DND-41 (cell line): Measurements from ENCODE around the gene CCNJL.

Experiments used
- ATAC-seq: fragments of 200-7000 bp; cut with Tn5 transposase; 3 replicates; pipeline ENCODE4 v1.9.1; 2021; ENCODE audit warnings: low read depth; ENCODE audit not compliant: insufficient read depth
- DNase-seq: peaks from one replicate; pipeline ENCODE4 v3.0.0-alpha.2; 2020
- H2AFZ ChIP-seq: 2 replicates; pipeline ENCODE4 v1.6.0; 2012; ENCODE audit warnings: low read depth, low read length
- H3K27ac ChIP-seq: 2 replicates; pipeline ENCODE4 v1.5.1; 2012; ENCODE audit warnings: low read length, inconsistent platforms
- H3K27me3 ChIP-seq: fragments of 200-600 bp; sonication (generic); 2 replicates; pipeline ENCODE4 v1.6.0; 2012; ENCODE audit warnings: low read length, mild to moderate bottlenecking, inconsistent platforms; ENCODE audit not compliant: insufficient read depth, poor library complexity
- H3K36me3 ChIP-seq: 2 replicates; pipeline ENCODE4 v1.5.1; 2012; ENCODE audit warnings: low read length, inconsistent platforms; ENCODE audit not compliant: insufficient read depth
- H3K4me1 ChIP-seq: 2 replicates; pipeline ENCODE4 v1.5.1; 2012; ENCODE audit warnings: mild to moderate bottlenecking, low read length; ENCODE audit not compliant: insufficient read depth
- H3K4me2 ChIP-seq: 2 replicates; pipeline ENCODE4 v1.6.0; 2012; ENCODE audit warnings: mild to moderate bottlenecking, moderate library complexity, low read length, inconsistent platforms; ENCODE audit not compliant: insufficient read depth
- H3K4me3 ChIP-seq, 2 experiments: fragments of 200-600 bp in 1 of 2; shearing (Covaris generic) in 1 of 2; 2 replicates each; pipeline ENCODE4 v1.5.1; 2012 to 2016; ENCODE audit warnings: inconsistent platforms in 2 of 2, low read length in 2 of 2, mild to moderate bottlenecking in 2 of 2, low read depth in 1 of 2, moderate library complexity in 1 of 2
- H3K79me2 ChIP-seq: 2 replicates; pipeline ENCODE4 v1.6.0; 2012; ENCODE audit warnings: low read length, inconsistent platforms; ENCODE audit not compliant: insufficient read depth
- H3K9ac ChIP-seq: 2 replicates; pipeline ENCODE4 v1.6.0; 2012; ENCODE audit warnings: low read depth, mild to moderate bottlenecking, inconsistent platforms, low read length, moderate library complexity
- H3K9me3 ChIP-seq: 2 replicates; pipeline ENCODE4 v1.5.1; 2012; ENCODE audit warnings: low read length, moderate library complexity, mild to moderate bottlenecking, inconsistent platforms; ENCODE audit not compliant: insufficient read depth, severe bottlenecking
- H4K20me1 ChIP-seq: 2 replicates; pipeline ENCODE4 v1.6.0; 2012; ENCODE audit warnings: low read length; ENCODE audit not compliant: insufficient read depth
- EZH2 ChIP-seq: IDR thresholded peaks from 3 replicates; pipeline ENCODE4 v1.6.1; 2012; ENCODE audit warnings: borderline replicate concordance, low read depth, mild to moderate bottlenecking, moderate library complexity, low read length, inconsistent platforms; ENCODE audit not compliant: severe bottlenecking
- TF ChIP-seq, protein P1 (sequence below): IDR thresholded peaks from 2 replicates; pipeline ENCODE4 v1.5.1; 2012; ENCODE audit warnings: borderline replicate concordance, low read length, moderate library complexity, mild to moderate bottlenecking; ENCODE audit not compliant: poor library complexity, severe bottlenecking; ENCODE audit errors: extremely low read depth

The CCNJL gene

GRCh38 chr5:160242145-160242544, 70.2 kb downstream of the CCNJL start:
- Histone ChIP-seq H3K4me2 (no peak overlapping the region), H3K79me2 (no peaks in the 10 kb centered on the region), H3K36me3 (no peaks in the 10 kb centered on the region), H4K20me1 (no peaks in the 10 kb centered on the region), H3K9ac (no peak overlapping the region), H3K9me3 (no peaks in the 10 kb centered on the region), H3K27ac (no peak overlapping the region), H3K4me3 (no peak overlapping the region), H3K4me1 (no peaks in the 10 kb centered on the region), H3K27me3 (no peaks in the 10 kb centered on the region), H2AFZ (no peak overlapping the region)
- ATAC-seq (no peak), DNase-seq (no peak)
- TF ChIP-seq, protein P1, sequence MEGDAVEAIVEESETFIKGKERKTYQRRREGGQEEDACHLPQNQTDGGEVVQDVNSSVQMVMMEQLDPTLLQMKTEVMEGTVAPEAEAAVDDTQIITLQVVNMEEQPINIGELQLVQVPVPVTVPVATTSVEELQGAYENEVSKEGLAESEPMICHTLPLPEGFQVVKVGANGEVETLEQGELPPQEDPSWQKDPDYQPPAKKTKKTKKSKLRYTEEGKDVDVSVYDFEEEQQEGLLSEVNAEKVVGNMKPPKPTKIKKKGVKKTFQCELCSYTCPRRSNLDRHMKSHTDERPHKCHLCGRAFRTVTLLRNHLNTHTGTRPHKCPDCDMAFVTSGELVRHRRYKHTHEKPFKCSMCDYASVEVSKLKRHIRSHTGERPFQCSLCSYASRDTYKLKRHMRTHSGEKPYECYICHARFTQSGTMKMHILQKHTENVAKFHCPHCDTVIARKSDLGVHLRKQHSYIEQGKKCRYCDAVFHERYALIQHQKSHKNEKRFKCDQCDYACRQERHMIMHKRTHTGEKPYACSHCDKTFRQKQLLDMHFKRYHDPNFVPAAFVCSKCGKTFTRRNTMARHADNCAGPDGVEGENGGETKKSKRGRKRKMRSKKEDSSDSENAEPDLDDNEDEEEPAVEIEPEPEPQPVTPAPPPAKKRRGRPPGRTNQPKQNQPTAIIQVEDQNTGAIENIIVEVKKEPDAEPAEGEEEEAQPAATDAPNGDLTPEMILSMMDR = no peak
- no peak for TF ChIP-seq EZH2

GRCh38 chr5:160240350-160240749, 72.0 kb downstream of the CCNJL start:
- H3K9me3 ChIP-seq = no peaks in the 10 kb centered on the region
- ATAC-seq = no peak

GRCh38 chr5:160237571-160238093, 74.7 kb downstream of the CCNJL start:
- Histone ChIP-seq H3K9ac (no peak overlapping the region), H3K4me1 (no peaks in the 10 kb centered on the region)
- TF ChIP-seq, protein P1 = no peak
- TF ChIP-seq EZH2 = no peak

More at GRCh38 chr5:160240350-160240749, 72.0 kb downstream of the CCNJL start:
- Histone ChIP-seq H3K36me3 (no peaks in the 10 kb centered on the region), H3K4me2 (no peak overlapping the region), H3K4me3 (no peak overlapping the region), H3K4me1 (no peaks in the 10 kb centered on the region), H3K9ac (no peak overlapping the region), H4K20me1 (no peaks in the 10 kb centered on the region), H3K27ac (no peak overlapping the region), H3K79me2 (no peaks in the 10 kb centered on the region), H3K27me3 (no peaks in the 10 kb centered on the region), H2AFZ (no peak overlapping the region)
- no peak for DNase-seq
- TF ChIP-seq, protein P1 = no peak
- TF ChIP-seq EZH2 = no peak

More at GRCh38 chr5:160237571-160238093, 74.7 kb downstream of the CCNJL start:
- ATAC-seq (no peak), DNase-seq (no peak)
- Histone ChIP-seq H4K20me1 (no peaks in the 10 kb centered on the region), H3K79me2 (no peaks in the 10 kb centered on the region), H3K27me3 (no peaks in the 10 kb centered on the region), H3K27ac (no peak overlapping the region), H3K36me3 (no peaks in the 10 kb centered on the region), H3K9me3 (no peaks in the 10 kb centered on the region), H3K4me2 (no peak overlapping the region), H3K4me3 (no peak overlapping the region), H2AFZ (no peak overlapping the region)
